Cardiac ventricle fibroblast (primary cell): Measurements from ENCODE around the gene DBP. TPM values are rescaled to one million over a fixed set of nuclear protein-coding genes. Genes with fewer than 3 reads are reported as not detected.

ENCODE experiments used
- total RNA-seq: library from RNA; depleted of rRNA; stranded (reverse); fragments of >200 nt; gene quantifications from 2 replicates; pipeline ENCODE4 v1.2.3, GENCODE V29; 2015

DBP gene, protein sequence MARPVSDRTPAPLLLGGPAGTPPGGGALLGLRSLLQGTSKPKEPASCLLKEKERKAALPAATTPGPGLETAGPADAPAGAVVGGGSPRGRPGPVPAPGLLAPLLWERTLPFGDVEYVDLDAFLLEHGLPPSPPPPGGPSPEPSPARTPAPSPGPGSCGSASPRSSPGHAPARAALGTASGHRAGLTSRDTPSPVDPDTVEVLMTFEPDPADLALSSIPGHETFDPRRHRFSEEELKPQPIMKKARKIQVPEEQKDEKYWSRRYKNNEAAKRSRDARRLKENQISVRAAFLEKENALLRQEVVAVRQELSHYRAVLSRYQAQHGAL
- total RNA-seq: 11.5 and 14.2 TPM in 2 replicates

DNA sequence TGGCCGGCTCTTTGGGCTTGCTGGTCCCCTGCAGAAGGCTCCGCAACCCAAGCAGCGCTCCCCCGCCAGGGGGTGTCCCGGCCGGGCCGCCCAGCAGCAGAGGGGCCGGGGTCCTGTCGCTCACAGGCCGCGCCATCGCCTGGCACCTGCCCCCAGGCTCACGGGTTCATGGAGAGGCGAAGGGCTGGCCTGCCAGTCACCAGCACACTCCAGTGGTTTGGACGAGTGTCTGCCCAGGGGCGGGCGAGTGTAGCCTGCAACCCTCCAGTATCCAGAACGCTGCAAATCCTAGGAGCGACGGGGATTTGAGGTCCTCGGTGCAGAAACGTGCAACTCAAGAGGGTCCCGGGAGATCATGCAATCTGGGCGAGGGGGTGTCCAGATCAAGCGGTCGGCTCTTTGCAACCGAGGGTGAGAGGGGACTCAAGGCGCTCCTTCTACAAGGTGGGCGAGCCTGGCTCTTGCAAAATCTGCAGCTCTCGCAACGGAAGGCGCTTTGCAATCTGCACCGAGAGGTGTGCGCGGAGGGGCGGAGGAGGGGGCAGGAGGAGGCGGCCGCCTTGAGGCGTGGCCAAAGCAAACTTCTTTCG, at the start of gene DBP:
DBP (minus strand) TSS at position 521 of the 590 bp plus-strand sequence; CDS start at position 136, 385 bp downstream.

DNA sequence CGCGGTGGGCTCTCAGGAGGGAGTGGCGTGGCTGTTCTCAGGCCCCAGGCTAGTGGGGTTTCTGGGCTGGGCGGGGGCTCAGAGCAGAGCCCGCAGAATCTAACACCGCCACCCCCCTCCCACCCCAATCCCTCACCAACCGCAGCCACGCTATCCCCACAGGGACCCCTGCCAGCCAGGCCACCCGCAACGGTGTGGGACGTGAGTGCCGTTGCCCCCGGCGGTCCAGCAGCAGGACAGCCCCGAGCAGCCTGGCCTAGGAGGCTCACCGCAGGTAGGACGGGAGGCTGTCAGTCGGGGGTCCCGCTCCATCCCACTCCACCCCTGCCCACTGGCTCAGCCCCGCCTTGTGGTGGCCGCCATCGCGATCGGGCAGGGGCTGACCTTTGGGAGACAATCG, 35.8 kb upstream of the DBP start, which contains the start of gene NTN5:
NTN5 (minus strand) TSS at position 24 of the 400 bp plus-strand sequence. CDS start 2,031 bp downstream, outside the sequence.

DNA sequence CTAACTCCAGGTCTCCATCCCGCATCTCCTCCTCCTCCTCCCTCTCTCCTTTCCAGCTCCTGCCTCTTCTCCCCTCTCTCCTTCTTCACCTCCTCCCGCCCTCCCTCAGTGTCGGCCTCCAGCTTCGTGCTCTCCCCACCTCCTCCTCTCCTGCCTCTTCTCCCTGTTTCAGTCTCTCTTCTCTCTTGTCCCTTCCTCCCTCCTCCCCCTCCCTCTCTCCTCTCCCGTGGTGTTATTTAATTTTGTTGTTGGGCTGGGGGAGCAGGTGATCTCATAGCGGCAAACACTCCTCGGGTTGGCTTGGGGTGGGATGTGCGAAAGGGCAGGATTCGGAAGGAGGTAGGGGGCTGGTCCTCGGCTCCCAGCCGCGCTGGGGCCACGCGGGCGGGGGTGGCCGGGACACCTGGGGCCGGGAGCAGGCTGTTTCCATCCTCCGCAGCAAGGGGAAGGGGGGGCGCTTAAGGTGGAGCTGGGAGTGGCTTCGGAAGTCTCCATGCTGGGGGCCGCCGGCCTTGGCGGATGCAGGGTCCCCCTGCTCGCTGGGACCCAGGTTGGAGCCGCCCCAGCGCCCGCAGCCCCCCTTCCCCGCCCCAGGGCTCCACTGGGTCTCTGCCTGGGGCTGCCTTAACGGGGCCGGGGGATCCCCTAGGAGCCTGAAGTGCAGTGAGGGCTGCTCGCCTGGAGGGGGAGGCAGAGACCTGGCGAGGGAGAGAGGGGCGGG, 9.0 kb upstream of the DBP start, which contains the start of gene CA11:
CA11 (minus strand) TSS at position 187 of the 721 bp plus-strand sequence. CDS start 555 bp downstream, outside the sequence.

DNA sequence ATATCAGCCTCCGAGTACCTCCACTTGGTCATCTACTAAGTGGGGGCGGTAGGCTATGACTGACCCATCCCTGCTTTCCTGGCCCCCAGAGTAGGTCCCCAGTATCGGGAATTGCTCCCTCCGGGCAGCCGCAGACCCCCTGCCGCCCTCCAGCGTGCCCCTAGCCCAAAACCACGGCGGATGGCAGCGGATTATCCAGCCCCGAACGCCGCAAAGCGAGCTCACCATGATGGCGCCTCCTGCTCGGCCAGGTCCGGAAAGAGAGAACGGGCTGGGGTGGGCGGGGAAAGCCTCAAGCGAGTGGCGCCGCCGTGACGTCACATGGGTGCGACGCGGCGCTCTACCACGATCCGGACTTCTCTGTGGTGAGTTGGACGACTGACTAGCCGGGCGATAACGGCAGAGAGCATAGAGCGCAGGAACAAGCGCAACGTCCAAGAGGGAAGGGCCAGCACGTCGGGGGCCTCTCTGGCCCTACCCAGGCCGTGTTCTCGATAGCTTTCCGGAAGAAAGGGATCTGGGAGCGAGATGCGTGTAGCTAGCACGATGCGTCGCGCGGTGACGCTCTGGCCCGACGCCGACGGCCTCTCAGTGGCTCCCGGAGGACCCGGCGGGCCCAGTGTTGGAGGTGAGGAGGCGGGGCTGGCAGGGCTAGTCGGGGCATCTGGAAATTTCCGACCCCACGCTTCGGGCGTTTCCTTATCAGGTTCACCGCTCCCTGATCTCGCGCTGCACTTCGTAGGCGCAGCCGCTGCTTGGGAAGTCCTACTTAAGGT, 18.1 kb downstream of the DBP start, which contains the start of the genes RPL18 and SPHK2:
RPL18 (minus strand) TSS at position 263 of the 776 bp plus-strand sequence; CDS start at position 228, 35 bp downstream.
SPHK2 (plus strand) TSS at position 591 of the 776 bp plus-strand sequence. CDS start 1,009 bp downstream, outside the sequence.

DNA sequence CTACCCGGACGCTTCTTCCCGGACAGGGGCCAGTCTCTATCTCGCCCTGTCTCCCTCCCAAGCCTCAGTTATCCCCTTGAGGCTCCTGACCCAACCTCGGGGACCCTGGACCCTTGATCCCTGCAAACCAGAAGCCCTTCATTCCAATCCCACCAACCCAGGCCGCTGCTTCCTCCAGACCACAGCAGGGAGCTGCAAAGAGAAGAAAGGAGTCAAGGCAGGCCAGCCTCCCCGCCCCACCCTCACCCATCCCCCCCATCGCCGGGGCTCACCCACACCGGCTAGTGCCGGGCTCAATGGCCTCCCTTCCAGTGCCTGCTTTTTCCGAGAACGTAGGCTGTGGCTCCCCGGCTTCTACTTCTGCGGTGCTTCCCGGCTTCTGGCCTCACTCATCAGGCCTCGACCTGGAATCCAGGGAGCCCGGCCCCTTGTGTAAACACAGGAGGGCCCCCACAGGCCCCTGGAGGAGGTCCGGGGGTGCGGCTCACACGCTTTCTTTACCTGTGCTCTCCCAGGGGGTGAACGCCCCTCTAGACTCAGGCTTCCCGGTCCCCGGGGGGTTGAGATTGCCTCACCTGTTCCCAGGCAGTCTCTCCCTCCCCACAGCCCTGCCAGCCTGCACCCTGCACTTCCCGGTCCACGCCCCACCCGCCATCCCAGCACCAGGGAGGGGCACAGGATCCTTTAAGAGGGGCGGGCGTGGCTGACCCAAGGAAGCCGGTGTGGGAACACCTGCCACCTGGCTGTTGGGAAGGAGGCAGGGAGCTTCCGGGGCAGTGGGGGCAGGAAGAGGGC, 22.5 kb downstream of the DBP start, which contains the start of gene FAM83E:
FAM83E (minus strand) TSS at position 641 of the 795 bp plus-strand sequence. CDS start 1,704 bp downstream, outside the sequence.

DNA sequence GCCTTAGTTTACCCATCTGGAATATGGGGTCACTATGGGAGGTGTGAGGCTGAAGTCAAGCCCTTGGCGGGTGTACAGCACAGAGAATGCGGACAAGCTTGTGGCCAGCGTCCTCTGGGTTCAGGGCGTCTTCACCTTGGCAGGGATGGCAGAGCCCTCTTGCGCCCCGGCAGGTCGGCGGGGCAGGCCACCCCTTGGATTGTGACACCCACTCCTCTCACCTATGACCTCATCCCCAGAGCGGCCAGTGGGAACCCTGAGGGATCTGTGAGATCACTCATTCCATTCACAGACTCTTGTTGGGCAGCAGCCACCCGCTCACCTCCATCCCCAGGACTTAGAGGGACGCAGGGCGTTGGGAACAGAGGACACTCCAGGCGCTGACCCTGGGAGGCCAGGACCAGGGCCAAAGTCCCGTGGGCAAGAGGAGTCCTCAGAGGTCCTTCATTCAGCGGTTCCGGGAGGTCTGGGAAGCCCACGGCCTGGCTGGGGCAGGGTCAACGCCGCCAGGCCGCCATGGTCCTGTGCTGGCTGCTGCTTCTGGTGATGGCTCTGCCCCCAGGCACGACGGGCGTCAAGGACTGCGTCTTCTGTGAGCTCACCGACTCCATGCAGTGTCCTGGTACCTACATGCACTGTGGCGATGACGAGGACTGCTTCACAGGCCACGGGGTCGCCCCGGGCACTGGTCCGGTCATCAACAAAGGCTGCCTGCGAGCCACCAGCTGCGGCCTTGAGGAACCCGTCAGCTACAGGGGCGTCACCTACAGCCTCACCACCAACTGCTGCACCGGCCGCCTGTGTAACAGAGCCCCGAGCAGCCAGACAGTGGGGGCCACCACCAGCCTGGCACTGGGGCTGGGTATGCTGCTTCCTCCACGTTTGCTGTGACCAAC, 30.5 kb downstream of the DBP start, which contains the start of gene SPACA4:
SPACA4 (plus strand) TSS at position 280 of the 896 bp plus-strand sequence; CDS start at position 517, 237 bp downstream.

Other genes starting within 250 kb of the DBP start
- gene KDELR1, start 245.8 kb downstream of the DBP start, total RNA-seq: 192 and 204 TPM in 2 replicates
- 2.1 and 2.4 TPM in 2 replicates for gene GRIN2D, start 243.7 kb downstream of the DBP start, total RNA-seq
- 26.4 and 35.5 TPM in 2 replicates for gene GRWD1, start 191.4 kb downstream of the DBP start, total RNA-seq
- 1.1 and 1.3 TPM in 2 replicates for gene KCNJ14, start 181.8 kb downstream of the DBP start, total RNA-seq
- 20.3 and 57.3 TPM in 2 replicates for gene CYTH2, start 168.0 kb downstream of the DBP start, total RNA-seq
- gene LMTK3, start 125.5 kb downstream of the DBP start, total RNA-seq: not detected in 2 replicates
- not detected in 2 replicates for gene SULT2B1, start 85.2 kb downstream of the DBP start, total RNA-seq
- not detected in 2 replicates for gene SPACA4, start 30.6 kb downstream of the DBP start, total RNA-seq
- not detected in 2 replicates for gene FAM83E, start 22.3 kb downstream of the DBP start, total RNA-seq
- gene RPL18, start 18.2 kb downstream of the DBP start, total RNA-seq: 2,209 and 2,294 TPM in 2 replicates
- 11.5 and 14.0 TPM in 2 replicates for gene SPHK2, start 17.9 kb downstream of the DBP start, total RNA-seq
- gene CA11, start 8.8 kb upstream of the DBP start, total RNA-seq: 1.3 and 2.5 TPM in 2 replicates
- gene NTN5, start 35.6 kb upstream of the DBP start, total RNA-seq: not detected in 2 replicates
- gene FUT2, start 58.6 kb upstream of the DBP start, total RNA-seq: not detected in 2 replicates
- gene MAMSTR, start 82.3 kb upstream of the DBP start, total RNA-seq: 0.62 and 2.3 TPM in 2 replicates
- gene RASIP1, start 103.2 kb upstream of the DBP start, total RNA-seq: 3.7 and 4.1 TPM in 2 replicates
- gene IZUMO1, start 109.5 kb upstream of the DBP start, total RNA-seq: not detected in 2 replicates
- 0.06 and 0.29 TPM in 2 replicates for gene FUT1, start 115.3 kb upstream of the DBP start, total RNA-seq
- gene FGF21, start 118.1 kb upstream of the DBP start, total RNA-seq: not detected in 2 replicates
- gene BCAT2, start 173.7 kb upstream of the DBP start, total RNA-seq: 25.1 and 30.3 TPM in 2 replicates
- gene HSD17B14, start 199.1 kb upstream of the DBP start, total RNA-seq: 3.0 TPM in 1 of 2 replicates, not detected in the other
- 47.2 and 48.1 TPM in 2 replicates for gene PLEKHA4, start 231.2 kb upstream of the DBP start, total RNA-seq
- gene PPP1R15A, start 235.0 kb upstream of the DBP start, total RNA-seq: 28.2 and 33.1 TPM in 2 replicates